ENCODE results near the gene CAMK2A.
A peak's percentile ranks its signal among the peaks of the same experiment; 100 is the strongest.

CAMK2A gene

GRCh38 chr5:150301901-150302300 lies 12.3 kb upstream of the CAMK2A start:
- DNase-seq (ENCODE audit: low read depth) = no peak
- no peak for TF ChIP-seq CTCF (IDR thresholded peaks at IDR 0.05; ENCODE audit: low read length, missing control alignments)
- peak overlapping the region; percentile 16 for H3K4me3 ChIP-seq (replicated peaks; ENCODE audit: low read depth, low read length)

GRCh38 chr5:150301170-150301505 lies 11.6 kb upstream of the CAMK2A start:
- no peak for TF ChIP-seq CTCF (IDR thresholded peaks at IDR 0.05; ENCODE audit: low read length, missing control alignments)
- H3K4me3 ChIP-seq (replicated peaks; ENCODE audit: low read depth, low read length) = no peak overlapping the region
- DNase-seq (ENCODE audit: low read depth) = peak; percentile 49

- no peak for TF ChIP-seq CTCF (IDR thresholded peaks at IDR 0.05; ENCODE audit: low read length, missing control alignments)
- H3K4me3 ChIP-seq (replicated peaks; ENCODE audit: low read depth, low read length) = no peak overlapping the region
- DNase-seq (ENCODE audit: low read depth) = no peak
Measured at GRCh38 chr5:150300496-150301169, 11.1 kb upstream of the CAMK2A start.

GRCh38 chr5:150299571-150300327 lies 10.2 kb upstream of the CAMK2A start:
- no peak overlapping the region for H3K4me3 ChIP-seq (replicated peaks; ENCODE audit: low read depth, low read length)
- no peak for DNase-seq (ENCODE audit: low read depth)
- TF ChIP-seq CTCF (IDR thresholded peaks at IDR 0.05; ENCODE audit: low read length, missing control alignments) = no peak

GRCh38 chr5:150298701-150299451 lies 9.3 kb upstream of the CAMK2A start:
- DNase-seq (ENCODE audit: low read depth) = peak; percentile 89
- H3K4me3 ChIP-seq (replicated peaks; ENCODE audit: low read depth, low read length) = no peak overlapping the region
- no peak for TF ChIP-seq CTCF (IDR thresholded peaks at IDR 0.05; ENCODE audit: low read length, missing control alignments)

- DNase-seq (ENCODE audit: low read depth) = no peak
- no peak for TF ChIP-seq CTCF (IDR thresholded peaks at IDR 0.05; ENCODE audit: low read length, missing control alignments)
- H3K4me3 ChIP-seq (replicated peaks; ENCODE audit: low read depth, low read length) = no peak overlapping the region
Measured at GRCh38 chr5:150297934-150298595, 8.5 kb upstream of the CAMK2A start.
